OCI-LY1 (cell line): ENCODE results near the gene SP5.

Source experiments
- CTCF ChIP-seq: fragments of 200-600 bp; sonication (generic), shearing (Covaris generic); IDR thresholded peaks from 2 replicates; pipeline ENCODE4 v1.5.1; 2017; ENCODE audit warnings: mild to moderate bottlenecking, antibody characterized with exemption, low read length, moderate library complexity, mixed read lengths
- EZH2 ChIP-seq: fragments of 200-600 bp; sonication (generic), shearing (Covaris generic); IDR thresholded peaks from 2 replicates; pipeline ENCODE4 v1.8.0; 2017; ENCODE audit warnings: borderline replicate concordance, mixed run types, mild to moderate bottlenecking, antibody characterized with exemption, low read length, moderate library complexity, mixed read lengths

DNA sequence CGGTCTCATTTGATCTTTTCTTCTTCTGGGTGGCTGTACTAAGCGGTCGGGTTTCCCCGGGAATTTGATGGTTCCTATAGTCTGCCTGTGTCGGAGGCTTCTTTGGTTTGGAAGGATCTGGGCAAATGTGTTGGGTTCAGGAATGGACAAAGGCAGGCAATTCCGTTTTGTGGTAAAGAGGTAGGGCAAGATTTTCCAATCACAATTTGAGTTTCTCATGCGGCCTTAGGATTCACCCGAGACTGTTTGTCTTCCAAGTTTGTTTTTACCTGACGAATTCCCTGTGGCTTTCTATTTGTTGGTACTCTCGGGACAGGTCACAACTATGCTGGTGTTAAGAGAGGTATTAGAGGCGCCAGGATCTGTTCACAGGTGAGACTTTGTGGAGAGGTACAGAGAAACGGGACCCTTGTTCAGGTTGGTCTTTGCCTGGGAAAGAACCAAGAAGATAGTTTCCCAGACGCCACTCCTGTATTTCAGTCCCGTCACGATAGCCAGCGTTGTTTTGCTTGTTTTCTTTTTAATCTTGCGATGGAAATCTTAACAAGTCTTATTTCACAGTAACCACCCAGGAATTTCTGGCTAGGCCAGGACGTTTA lies 3.0 kb downstream of the SP5 start:
- no peak for TF ChIP-seq CTCF
- TF ChIP-seq EZH2, result no peak
